Upper lobe of left lung (tissue), 4 donors: ENCODE measurements around the gene SAT1.

Experiments used
- EP300 ChIP-seq, 4 donors: sonication (generic); formaldehyde crosslinking; IDR thresholded peaks; one replicate each; pipeline ENCODE4 v1.5.1; 2017; ENCODE audit warnings: antibody characterized with exemption in 4 of 4, control low read depth in 2 of 4
- POLR2A ChIP-seq, 4 donors: fragments of 450-650 bp; IDR thresholded peaks; one replicate each; pipeline ENCODE4 v1.5.1; 2016 to 2017; ENCODE audit warnings: antibody characterized with exemption in 4 of 4, mild to moderate bottlenecking in 2 of 4
- POLR2AphosphoS5 ChIP-seq, 2 donors: sonication (generic); formaldehyde crosslinking; IDR thresholded peaks; one replicate each; pipeline ENCODE4 v1.5.1; 2017; ENCODE audit warnings: antibody characterized with exemption in 2 of 2
- TF ChIP-seq, protein P1 (sequence below), 6 experiments: fragments of 450-650 bp in 4 of 6; fragments of 200-600 bp in 2 of 6; sonication (generic) in 2 of 6; IDR thresholded peaks; one replicate each; pipeline ENCODE4 v1.5.1; 2016 to 2019; ENCODE audit warnings: antibody characterized with exemption in 6 of 6

DNA sequence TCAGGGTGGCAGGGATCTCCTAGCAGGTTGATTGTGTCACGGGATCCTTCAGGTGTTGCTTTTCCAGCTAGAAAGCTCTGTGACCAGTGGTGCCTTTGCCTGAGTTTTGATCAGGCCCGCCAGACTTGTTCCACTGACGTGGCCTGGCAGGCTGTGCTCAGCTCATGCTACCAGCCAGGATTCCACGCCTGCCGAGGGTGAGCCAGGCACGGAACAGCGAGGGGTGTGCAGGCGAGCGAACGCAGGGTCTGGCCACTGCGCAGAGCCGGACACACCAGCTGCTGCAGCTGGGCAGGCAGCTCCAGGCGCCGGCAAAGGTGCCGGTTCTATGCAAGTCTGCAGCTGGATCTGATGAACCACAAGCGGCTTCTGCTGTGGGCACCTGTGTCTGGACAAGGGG is 17.1 kb upstream of the SAT1 start:
- TF ChIP-seq, protein P1, sequence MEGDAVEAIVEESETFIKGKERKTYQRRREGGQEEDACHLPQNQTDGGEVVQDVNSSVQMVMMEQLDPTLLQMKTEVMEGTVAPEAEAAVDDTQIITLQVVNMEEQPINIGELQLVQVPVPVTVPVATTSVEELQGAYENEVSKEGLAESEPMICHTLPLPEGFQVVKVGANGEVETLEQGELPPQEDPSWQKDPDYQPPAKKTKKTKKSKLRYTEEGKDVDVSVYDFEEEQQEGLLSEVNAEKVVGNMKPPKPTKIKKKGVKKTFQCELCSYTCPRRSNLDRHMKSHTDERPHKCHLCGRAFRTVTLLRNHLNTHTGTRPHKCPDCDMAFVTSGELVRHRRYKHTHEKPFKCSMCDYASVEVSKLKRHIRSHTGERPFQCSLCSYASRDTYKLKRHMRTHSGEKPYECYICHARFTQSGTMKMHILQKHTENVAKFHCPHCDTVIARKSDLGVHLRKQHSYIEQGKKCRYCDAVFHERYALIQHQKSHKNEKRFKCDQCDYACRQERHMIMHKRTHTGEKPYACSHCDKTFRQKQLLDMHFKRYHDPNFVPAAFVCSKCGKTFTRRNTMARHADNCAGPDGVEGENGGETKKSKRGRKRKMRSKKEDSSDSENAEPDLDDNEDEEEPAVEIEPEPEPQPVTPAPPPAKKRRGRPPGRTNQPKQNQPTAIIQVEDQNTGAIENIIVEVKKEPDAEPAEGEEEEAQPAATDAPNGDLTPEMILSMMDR (IDR thresholded peaks at IDR 0.05) = no peak
- TF ChIP-seq EP300 (IDR thresholded peaks at IDR 0.05) (no peak), POLR2A (IDR thresholded peaks at IDR 0.05) (no peak), POLR2AphosphoS5 (IDR thresholded peaks at IDR 0.05) (no peak)
